ENCODE measurements around the gene CREB3. TPM values are rescaled to one million over a fixed set of nuclear protein-coding genes. Genes with fewer than 3 reads are reported as not detected.

CREB3 gene
- total and polyA plus RNA-seq, 2 of the 4 experiments (the other 2 are of a cell fraction), result 60.7 to 106 TPM

DNA sequence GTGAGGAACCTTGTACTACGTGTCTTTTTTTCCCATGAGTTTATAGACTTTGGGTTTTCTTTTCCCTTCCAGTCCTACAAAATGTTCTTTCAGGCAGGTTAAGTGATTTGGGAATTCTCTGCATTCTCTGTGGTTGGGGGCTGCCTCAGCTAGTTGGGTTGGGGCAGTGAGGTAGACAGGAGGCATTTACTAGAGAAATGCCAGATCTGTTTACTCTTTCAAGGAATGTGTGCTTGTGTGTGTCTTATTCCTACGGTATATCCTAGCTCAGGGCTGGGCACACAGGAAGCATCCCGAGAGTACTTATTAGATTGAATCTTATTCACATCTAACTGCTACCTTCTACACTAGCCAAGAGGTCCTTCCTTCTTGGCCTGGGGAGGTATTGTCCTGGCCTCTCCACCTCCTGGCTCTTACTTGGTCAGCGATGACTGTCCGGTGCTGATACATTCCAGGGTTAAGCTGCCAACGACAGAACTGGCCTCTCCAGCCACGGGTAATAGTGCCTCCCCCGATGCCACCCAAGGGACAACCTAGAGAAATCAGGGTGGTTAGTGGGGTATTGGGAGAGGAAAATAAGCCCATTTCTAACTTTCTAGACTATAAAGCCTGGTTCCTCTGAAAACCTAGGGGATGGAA, 11.5 kb downstream of the CREB3 start:
- TF ChIP-seq RFX5 (IDR thresholded peaks at IDR 0.05; ENCODE audit: low read depth, low read length) (no peak), RCOR1 (IDR thresholded peaks at IDR 0.05; ENCODE audit: insufficient replicate concordance, low read length) (no peak), MAZ (IDR thresholded peaks at IDR 0.05; ENCODE audit: borderline replicate concordance, low read depth, low read length) (no peak), CHD1 (IDR thresholded peaks at IDR 0.05; ENCODE audit: low read depth, low read length) (no peak), NFE2L2 (IDR thresholded peaks at IDR 0.05; ENCODE audit: low read depth, low read length) (no peak)
- TF ChIP-seq, protein P1, sequence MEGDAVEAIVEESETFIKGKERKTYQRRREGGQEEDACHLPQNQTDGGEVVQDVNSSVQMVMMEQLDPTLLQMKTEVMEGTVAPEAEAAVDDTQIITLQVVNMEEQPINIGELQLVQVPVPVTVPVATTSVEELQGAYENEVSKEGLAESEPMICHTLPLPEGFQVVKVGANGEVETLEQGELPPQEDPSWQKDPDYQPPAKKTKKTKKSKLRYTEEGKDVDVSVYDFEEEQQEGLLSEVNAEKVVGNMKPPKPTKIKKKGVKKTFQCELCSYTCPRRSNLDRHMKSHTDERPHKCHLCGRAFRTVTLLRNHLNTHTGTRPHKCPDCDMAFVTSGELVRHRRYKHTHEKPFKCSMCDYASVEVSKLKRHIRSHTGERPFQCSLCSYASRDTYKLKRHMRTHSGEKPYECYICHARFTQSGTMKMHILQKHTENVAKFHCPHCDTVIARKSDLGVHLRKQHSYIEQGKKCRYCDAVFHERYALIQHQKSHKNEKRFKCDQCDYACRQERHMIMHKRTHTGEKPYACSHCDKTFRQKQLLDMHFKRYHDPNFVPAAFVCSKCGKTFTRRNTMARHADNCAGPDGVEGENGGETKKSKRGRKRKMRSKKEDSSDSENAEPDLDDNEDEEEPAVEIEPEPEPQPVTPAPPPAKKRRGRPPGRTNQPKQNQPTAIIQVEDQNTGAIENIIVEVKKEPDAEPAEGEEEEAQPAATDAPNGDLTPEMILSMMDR (conservative IDR thresholded peaks at IDR 0.05; ENCODE audit: low read depth, low read length), result no peak
- TF ChIP-seq, protein P2, sequence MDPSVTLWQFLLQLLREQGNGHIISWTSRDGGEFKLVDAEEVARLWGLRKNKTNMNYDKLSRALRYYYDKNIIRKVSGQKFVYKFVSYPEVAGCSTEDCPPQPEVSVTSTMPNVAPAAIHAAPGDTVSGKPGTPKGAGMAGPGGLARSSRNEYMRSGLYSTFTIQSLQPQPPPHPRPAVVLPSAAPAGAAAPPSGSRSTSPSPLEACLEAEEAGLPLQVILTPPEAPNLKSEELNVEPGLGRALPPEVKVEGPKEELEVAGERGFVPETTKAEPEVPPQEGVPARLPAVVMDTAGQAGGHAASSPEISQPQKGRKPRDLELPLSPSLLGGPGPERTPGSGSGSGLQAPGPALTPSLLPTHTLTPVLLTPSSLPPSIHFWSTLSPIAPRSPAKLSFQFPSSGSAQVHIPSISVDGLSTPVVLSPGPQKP (IDR thresholded peaks at IDR 0.05; ENCODE audit: borderline replicate concordance, low read depth, low read length), result no peak
- TF ChIP-seq, protein P3, sequence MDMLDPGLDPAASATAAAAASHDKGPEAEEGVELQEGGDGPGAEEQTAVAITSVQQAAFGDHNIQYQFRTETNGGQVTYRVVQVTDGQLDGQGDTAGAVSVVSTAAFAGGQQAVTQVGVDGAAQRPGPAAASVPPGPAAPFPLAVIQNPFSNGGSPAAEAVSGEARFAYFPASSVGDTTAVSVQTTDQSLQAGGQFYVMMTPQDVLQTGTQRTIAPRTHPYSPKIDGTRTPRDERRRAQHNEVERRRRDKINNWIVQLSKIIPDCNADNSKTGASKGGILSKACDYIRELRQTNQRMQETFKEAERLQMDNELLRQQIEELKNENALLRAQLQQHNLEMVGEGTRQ (IDR thresholded peaks at IDR 0.05; ENCODE audit: low read depth, low read length), result no peak
- ATAC-seq (ENCODE audit: low read depth) (no peak), DNase-seq (no peak)
- H2AK9ac ChIP-seq (replicated peaks; ENCODE audit: low read depth, low read length, poor library complexity), result no peak overlapping the region
- H3K4me1 ChIP-seq (ENCODE audit: control insufficient read depth, insufficient read depth, low read length), result peaks cover 8% of the 10 kb centered on the region
- no peak overlapping the region for H3K4me2 ChIP-seq (ENCODE audit: low read depth, low read length)
- in situ Hi-C loops (cut with MboI; ENCODE audit: low sequenced_read_pairs) (no loop called here), dilution Hi-C loops (cut with HindIII; ENCODE audit: low sequenced_read_pairs, unreplicated experiment) (no loop called here), intact Hi-C loops (cut with micrococcal nuclease) (no loop called here)
- no peak overlapping the region for H3K56ac ChIP-seq (ENCODE audit: extremely low read depth, insufficient read depth, low read length)
- H2AK5ac ChIP-seq (ENCODE audit: low read depth, low read length), result no peak overlapping the region
- 100% methylated on average over 1 of the region's 8 CpGs; no CpG with 5 or more reads in 1 of the 2 experiments for WGBS, 2 experiments (ENCODE audit: extremely low coverage in 2 of 2, insufficient read length in 1 of 2)
- H4K5ac ChIP-seq (ENCODE audit: low read depth, low read length), result no peak overlapping the region
- no peak overlapping the region for H3K14ac ChIP-seq (replicated peaks; ENCODE audit: low read depth, low read length)
- no peak overlapping the region for H2BK20ac ChIP-seq (ENCODE audit: low read depth, low read length)
- no peak overlapping the region for H2BK120ac ChIP-seq (ENCODE audit: low read depth, low read length)
- no peak overlapping the region for H3K18ac ChIP-seq (ENCODE audit: low read depth, low read length)
- CTCF ChIA-PET, result interaction anchor here (2.3 kb wide), 1 partner anchor 8 kb away, joined by 7 read pairs; no protein-coding TSS in a partner anchor
- H3K9me3 ChIP-seq (ENCODE audit: control insufficient read depth, insufficient read depth, low read length), result no peaks in the 10 kb centered on the region
- no peak overlapping the region for H4K8ac ChIP-seq (ENCODE audit: low read depth in 2 of 2, low read length in 2 of 2)
- peaks cover 53 to 85% of the 10 kb centered on the region in 2 experiments for H3K79me1 ChIP-seq (ENCODE audit: low read depth in 1 of 2, low read length in 2 of 2)
- H3K4ac ChIP-seq (ENCODE audit: low read depth, low read length), result no peak overlapping the region
- H4K20me1 ChIP-seq (ENCODE audit: insufficient read depth, low read length), result peaks cover 35% of the 10 kb centered on the region
- H2BK15ac ChIP-seq (ENCODE audit: low read depth, low read length), result no peak overlapping the region
- H2BK5ac ChIP-seq (ENCODE audit: low read depth, low read length, poor library complexity, severe bottlenecking), result no peak overlapping the region
- H3K9ac ChIP-seq (ENCODE audit: low read depth, low read length), result no peak overlapping the region
- H3K9me1 ChIP-seq (ENCODE audit: insufficient read depth, low read length), result peaks cover 18% of the 10 kb centered on the region
- no peak overlapping the region for H3K4me3 ChIP-seq (ENCODE audit: insufficient read depth, low read depth, low read length)
- H3K27ac ChIP-seq (ENCODE audit: insufficient read depth, low read length), result no peak overlapping the region
- no peaks in the 10 kb centered on the region for H3K27me3 ChIP-seq (ENCODE audit: control insufficient read depth, insufficient read depth, low read length)
- POLR2A ChIA-PET (ENCODE audit: unreplicated experiment), result interaction anchor here (0.6 kb wide), 1 partner anchor 12 kb away, joined by 4 read pairs; no protein-coding TSS in a partner anchor
- no TSS peak for BruUV-seq (replicated peaks)
- H3K23ac ChIP-seq (ENCODE audit: low read depth, low read length), result no peak overlapping the region
- peaks cover 48% of the 10 kb centered on the region for H3K36me3 ChIP-seq (ENCODE audit: control insufficient read depth, insufficient read depth, low read length)
- no peak overlapping the region for H4K91ac ChIP-seq (ENCODE audit: insufficient read depth, low read depth, low read length)
- H2AFZ ChIP-seq (replicated peaks; ENCODE audit: low read length, poor library complexity), result no peak overlapping the region

All from IMR-90 (cell line).